HG03378 (cell line): Measurements from ENCODE around the gene CHRD.

Experiments used
- ATAC-seq: cut with Tn5 transposase; IDR thresholded peaks from one replicate; pipeline ENCODE4 v1.9.1; 2021; ENCODE audit warnings: mild to moderate bottlenecking, moderate library complexity; ENCODE audit not compliant: unreplicated experiment

CHRD gene

GRCh38 chr3:184346480-184347190 lies 33.2 kb upstream of the CHRD start:
- no peak for ATAC-seq

- ATAC-seq = no peak
These were observed 32.4 kb upstream of the CHRD start for GRCh38 chr3:184347321-184348056.

- ATAC-seq = no peak
These were observed 31.8 kb upstream of the CHRD start for GRCh38 chr3:184348057-184348382.

GRCh38 chr3:184349563-184350470 lies 30.0 kb upstream of the CHRD start:
- no peak for ATAC-seq

GRCh38 chr3:184350618-184351017 lies 29.2 kb upstream of the CHRD start:
- ATAC-seq = no peak

GRCh38 chr3:184351511-184352148 lies 28.2 kb upstream of the CHRD start:
- ATAC-seq = no peak

- ATAC-seq = no peak
These were observed 27.6 kb upstream of the CHRD start for GRCh38 chr3:184352149-184352785.

GRCh38 chr3:184352897-184353545 lies 26.8 kb upstream of the CHRD start:
- ATAC-seq = no peak

- no peak for ATAC-seq
These were observed 26.3 kb upstream of the CHRD start for GRCh38 chr3:184353546-184353941.

- ATAC-seq = no peak
These were observed 25.6 kb upstream of the CHRD start for GRCh38 chr3:184354121-184354728.

GRCh38 chr3:184354754-184355153 lies 25.1 kb upstream of the CHRD start:
- ATAC-seq = no peak

- ATAC-seq = no peak
These were observed 24.4 kb upstream of the CHRD start for GRCh38 chr3:184355261-184356040.

- ATAC-seq = no peak
These were observed 22.4 kb upstream of the CHRD start for GRCh38 chr3:184357248-184358123.

GRCh38 chr3:184358124-184358767 lies 21.6 kb upstream of the CHRD start:
- no peak for ATAC-seq

GRCh38 chr3:184358921-184359350 lies 20.9 kb upstream of the CHRD start:
- ATAC-seq = no peak

GRCh38 chr3:184359610-184360009 lies 20.2 kb upstream of the CHRD start:
- ATAC-seq = no peak
